Erythroblast (primary cell): ENCODE measurements around the gene DTX4.

Experiments
- GATA1 ChIP-seq: IDR thresholded peaks from 2 replicates; pipeline ENCODE4 v1.6.1; 2011; ENCODE audit warnings: low read depth, mild to moderate bottlenecking, control low read depth, low read length, moderate library complexity
- POLR2A ChIP-seq: IDR thresholded peaks from 2 replicates; pipeline ENCODE4 v1.6.1; 2011; ENCODE audit warnings: mild to moderate bottlenecking, low read length

DNA sequence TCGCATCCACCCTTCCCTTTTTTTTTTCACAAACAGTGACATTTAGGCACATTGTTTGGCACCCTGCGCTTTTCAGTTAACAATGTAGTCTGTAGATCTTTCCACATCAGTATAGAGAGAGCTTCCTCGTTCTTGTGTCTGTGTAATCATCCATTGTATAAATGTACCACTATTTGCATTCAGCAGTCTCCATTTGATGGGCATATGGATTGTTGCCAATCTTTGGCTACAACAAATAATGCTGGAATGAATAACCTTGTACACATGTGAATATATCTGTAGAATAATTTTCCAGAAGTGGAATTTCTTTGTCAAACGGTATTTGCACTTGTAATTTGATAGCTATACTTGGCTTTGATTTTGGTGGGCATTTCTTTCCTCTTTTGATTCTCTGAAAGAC, 23.7 kb downstream of the DTX4 start:
- no peak for TF ChIP-seq POLR2A
- TF ChIP-seq GATA1: no peak
